HG03159 (cell line): ENCODE measurements around the gene MRO.

Source experiments
- ATAC-seq: cut with Tn5 transposase; IDR thresholded peaks from one replicate; pipeline ENCODE4 v1.9.1; 2021; ENCODE audit warnings: mild to moderate bottlenecking, moderate library complexity; ENCODE audit not compliant: unreplicated experiment

The MRO gene

GRCh38 chr18:50748243-50749229 is 71.3 kb downstream of the MRO start:
- ATAC-seq: no peak

- ATAC-seq: no peak
Observed at GRCh38 chr18:50747849-50748242, 72.0 kb downstream of the MRO start.

- no peak for ATAC-seq
Observed at GRCh38 chr18:50745945-50746344, 73.9 kb downstream of the MRO start.
